ENCODE results near the gene AGO4. TPM values are rescaled to one million over a fixed set of nuclear protein-coding genes. Genes with fewer than 3 reads are reported as not detected.

AGO4 gene
- total RNA-seq, 1 experiment from 2014 or later: 7.6 TPM

- Histone ChIP-seq H3K9me2 (replicated peaks; ENCODE audit: insufficient read depth, low read length) (no peaks in the 10 kb centered on the region), H3K4me2 (ENCODE audit: low read depth, low read length, poor library complexity, severe bottlenecking) (no peak overlapping the region), H3K4me3 (ENCODE audit: low read length) (no peak overlapping the region), H2AFZ (ENCODE audit: low read length) (no peak overlapping the region), H3K9ac (ENCODE audit: low read length) (no peak overlapping the region), H3K4me1 (ENCODE audit: low read length) (no peaks in the 10 kb centered on the region; the same call in 1 of the 2 replicates), H3K27ac (ENCODE audit: low read length) (no peak overlapping the region), H3K36me3 (ENCODE audit: insufficient read depth, low read length) (no peaks in the 10 kb centered on the region), H3K79me2 (ENCODE audit: low read length) (no peaks in the 10 kb centered on the region), H3K27me3 (ENCODE audit: low read length) (no peaks in the 10 kb centered on the region), H4K20me1 (ENCODE audit: insufficient read depth, low read depth, low read length) (no peaks in the 10 kb centered on the region), H3K9me3 (ENCODE audit: low read length) (no peaks in the 10 kb centered on the region)
- DNase-seq: peak; percentile 58
Observed at GRCh38 chr1:35876988-35877387, 69.2 kb downstream of the AGO4 start.

GRCh38 chr1:35881850-35882273 lies 74.0 kb downstream of the AGO4 start:
- Histone ChIP-seq H3K27me3 (ENCODE audit: low read length) (no peaks in the 10 kb centered on the region), H3K4me3 (ENCODE audit: low read length) (no peak overlapping the region), H3K36me3 (ENCODE audit: insufficient read depth, low read length) (no peaks in the 10 kb centered on the region), H3K9ac (ENCODE audit: low read length) (no peak overlapping the region), H2AFZ (ENCODE audit: low read length) (no peak overlapping the region), H3K4me1 (ENCODE audit: low read length) (peaks cover 33% of the 10 kb centered on the region), H3K27ac (ENCODE audit: low read length) (no peak overlapping the region), H3K9me3 (ENCODE audit: low read length) (no peaks in the 10 kb centered on the region), H3K4me2 (ENCODE audit: low read depth, low read length, poor library complexity, severe bottlenecking) (no peak overlapping the region), H3K9me2 (replicated peaks; ENCODE audit: insufficient read depth, low read length) (no peaks in the 10 kb centered on the region), H4K20me1 (ENCODE audit: insufficient read depth, low read depth, low read length) (no peaks in the 10 kb centered on the region), H3K79me2 (ENCODE audit: low read length) (peaks cover 38% of the 10 kb centered on the region)
- no peak for DNase-seq

- no peaks in the 10 kb centered on the region for H3K9me3 ChIP-seq (ENCODE audit: low read length)
- no peak for DNase-seq
- peaks cover 2% of the 10 kb centered on the region; the same call in 1 of the 2 replicates for H4K20me1 ChIP-seq (ENCODE audit: insufficient read depth, low read depth, low read length)
- H3K36me3 ChIP-seq (ENCODE audit: insufficient read depth, low read length): no peaks in the 10 kb centered on the region
- H3K79me2 ChIP-seq (ENCODE audit: low read length): peaks cover 45% of the 10 kb centered on the region
- peak overlapping the region; percentile 46 for H3K9ac ChIP-seq (ENCODE audit: low read length)
- peak overlapping the region; percentile 92 for H3K4me2 ChIP-seq (ENCODE audit: low read depth, low read length, poor library complexity, severe bottlenecking)
- peak overlapping the region; percentile 98; the same call in 1 of the 2 replicates for H3K4me3 ChIP-seq (ENCODE audit: low read length)
- H2AFZ ChIP-seq (ENCODE audit: low read length): peak overlapping the region; percentile 68; the same call in 1 of the 2 replicates
- H3K27ac ChIP-seq (ENCODE audit: low read length): no peak overlapping the region
- H3K27me3 ChIP-seq (ENCODE audit: low read length): no peaks in the 10 kb centered on the region
- H3K4me1 ChIP-seq (ENCODE audit: low read length): peaks cover 40% of the 10 kb centered on the region
- H3K9me2 ChIP-seq (replicated peaks; ENCODE audit: insufficient read depth, low read length): no peaks in the 10 kb centered on the region
Observed at GRCh38 chr1:35882586-35882944, 74.7 kb downstream of the AGO4 start.

- H3K9me2 ChIP-seq (replicated peaks; ENCODE audit: insufficient read depth, low read length): no peaks in the 10 kb centered on the region
- no peaks in the 10 kb centered on the region for H3K36me3 ChIP-seq (ENCODE audit: insufficient read depth, low read length)
- peak within 1 kb of the TSS; percentile 72; the same call in 1 of the 2 replicates for H2AFZ ChIP-seq (ENCODE audit: low read length)
- H3K4me2 ChIP-seq (ENCODE audit: low read depth, low read length, poor library complexity, severe bottlenecking): peak within 1 kb of the TSS; percentile 92
- H3K4me1 ChIP-seq (ENCODE audit: low read length): peaks cover 44% of the 10 kb centered on the region
- H4K20me1 ChIP-seq (ENCODE audit: insufficient read depth, low read depth, low read length): peaks cover 5% of the 10 kb centered on the region; the same call in 1 of the 2 replicates
- DNase-seq: peak; percentile 97
- peak within 1 kb of the TSS; percentile 98 for H3K4me3 ChIP-seq (ENCODE audit: low read length)
- peak within 1 kb of the TSS; percentile 74 for H3K27ac ChIP-seq (ENCODE audit: low read length)
- H3K27me3 ChIP-seq (ENCODE audit: low read length): no peaks in the 10 kb centered on the region
- H3K9me3 ChIP-seq (ENCODE audit: low read length): no peaks in the 10 kb centered on the region
- peaks cover 50% of the 10 kb centered on the region for H3K79me2 ChIP-seq (ENCODE audit: low read length)
- H3K9ac ChIP-seq (ENCODE audit: low read length): peak within 1 kb of the TSS; percentile 94
Observed at GRCh38 chr1:35882945-35883634, 75.3 kb downstream of the AGO4 start, which contains the start of gene AGO1. AGO1 (plus strand) TSS chr1:35883209; CDS start chr1:35883422, 213 bp downstream.

- Histone ChIP-seq H3K27ac (ENCODE audit: low read length) (peak overlapping the region; percentile 74), H3K4me3 (ENCODE audit: low read length) (peak overlapping the region; percentile 98), H3K79me2 (ENCODE audit: low read length) (peaks cover 55% of the 10 kb centered on the region), H3K27me3 (ENCODE audit: low read length) (no peaks in the 10 kb centered on the region), H3K36me3 (ENCODE audit: insufficient read depth, low read length) (peaks cover 5% of the 10 kb centered on the region; the same call in 1 of the 2 replicates), H4K20me1 (ENCODE audit: insufficient read depth, low read depth, low read length) (peaks cover 5% of the 10 kb centered on the region; the same call in 1 of the 2 replicates), H2AFZ (ENCODE audit: low read length) (peak overlapping the region; percentile 72; the same call in 1 of the 2 replicates), H3K9me3 (ENCODE audit: low read length) (no peaks in the 10 kb centered on the region), H3K4me1 (ENCODE audit: low read length) (peaks cover 44% of the 10 kb centered on the region), H3K9ac (ENCODE audit: low read length) (peak overlapping the region; percentile 94), H3K4me2 (ENCODE audit: low read depth, low read length, poor library complexity, severe bottlenecking) (peak overlapping the region; percentile 92), H3K9me2 (replicated peaks; ENCODE audit: insufficient read depth, low read length) (no peaks in the 10 kb centered on the region)
- peak; percentile 71 for DNase-seq
Observed at GRCh38 chr1:35883635-35884101, 75.9 kb downstream of the AGO4 start.

GRCh38 chr1:35884934-35885333 lies 77.1 kb downstream of the AGO4 start:
- H3K4me1 ChIP-seq (ENCODE audit: low read length): peaks cover 44% of the 10 kb centered on the region
- no peaks in the 10 kb centered on the region for H3K9me3 ChIP-seq (ENCODE audit: low read length)
- H3K4me3 ChIP-seq (ENCODE audit: low read length): no peak overlapping the region
- H3K4me2 ChIP-seq (ENCODE audit: low read depth, low read length, poor library complexity, severe bottlenecking): peak overlapping the region; percentile 92
- DNase-seq: peak; percentile 40
- H3K27me3 ChIP-seq (ENCODE audit: low read length): no peaks in the 10 kb centered on the region
- no peak overlapping the region for H2AFZ ChIP-seq (ENCODE audit: low read length)
- peaks cover 5% of the 10 kb centered on the region; the same call in 1 of the 2 replicates for H4K20me1 ChIP-seq (ENCODE audit: insufficient read depth, low read depth, low read length)
- peak overlapping the region; percentile 30; the same call in 1 of the 2 replicates for H3K27ac ChIP-seq (ENCODE audit: low read length)
- H3K9ac ChIP-seq (ENCODE audit: low read length): no peak overlapping the region
- H3K36me3 ChIP-seq (ENCODE audit: insufficient read depth, low read length): peaks cover 5% of the 10 kb centered on the region; the same call in 1 of the 2 replicates
- H3K9me2 ChIP-seq (replicated peaks; ENCODE audit: insufficient read depth, low read length): no peaks in the 10 kb centered on the region
- H3K79me2 ChIP-seq (ENCODE audit: low read length): peaks cover 58% of the 10 kb centered on the region

- Histone ChIP-seq H4K20me1 (ENCODE audit: insufficient read depth, low read depth, low read length) (peaks cover 5% of the 10 kb centered on the region; the same call in 1 of the 2 replicates), H3K4me2 (ENCODE audit: low read depth, low read length, poor library complexity, severe bottlenecking) (peak overlapping the region; percentile 38), H3K79me2 (ENCODE audit: low read length) (peaks cover 58% of the 10 kb centered on the region), H2AFZ (ENCODE audit: low read length) (no peak overlapping the region), H3K27me3 (ENCODE audit: low read length) (no peaks in the 10 kb centered on the region), H3K36me3 (ENCODE audit: insufficient read depth, low read length) (peaks cover 5% of the 10 kb centered on the region; the same call in 1 of the 2 replicates), H3K4me3 (ENCODE audit: low read length) (peak overlapping the region; percentile 13; the same call in 1 of the 2 replicates), H3K9me3 (ENCODE audit: low read length) (no peaks in the 10 kb centered on the region), H3K9me2 (replicated peaks; ENCODE audit: insufficient read depth, low read length) (no peaks in the 10 kb centered on the region), H3K27ac (ENCODE audit: low read length) (peak overlapping the region; percentile 71), H3K9ac (ENCODE audit: low read length) (peak overlapping the region; percentile 30), H3K4me1 (ENCODE audit: low read length) (peaks cover 44% of the 10 kb centered on the region)
- DNase-seq: peak; percentile 50
Observed at GRCh38 chr1:35885961-35886558, 78.2 kb downstream of the AGO4 start.

All from Karpas-422 (cell line).